H1 (cell line): Measurements from ENCODE around the gene SCO2. TPM values are rescaled to one million over a fixed set of nuclear protein-coding genes. Genes with fewer than 3 reads are reported as not detected.

ENCODE experiments used
- HDAC2 ChIP-seq, 2 experiments: fragments of 300-600 bp in 1 of 2; sonication (generic) in 1 of 2; IDR thresholded peaks; 2 replicates each; pipeline ENCODE4 v1.6.1; 2011 to 2012; ENCODE audit warnings: low read depth in 2 of 2, low read length in 2 of 2, mild to moderate bottlenecking in 2 of 2, moderate library complexity in 2 of 2, borderline replicate concordance in 1 of 2, inconsistent platforms in 1 of 2
- PHF8 ChIP-seq: fragments of 200-600 bp; sonication (generic); conservative IDR thresholded peaks from 2 replicates; pipeline ENCODE4 v1.7.1; 2012; ENCODE audit warnings: low read depth, mild to moderate bottlenecking, inconsistent platforms, low read length, moderate library complexity
- polyA plus RNA-seq, 7 experiments: library from polyadenylated mRNA; depleted of rRNA in 3 of 7; stranded (reverse) in 5 of 7; unstranded in 2 of 7; fragments of >200 nt in 5 of 7; fragments of 200-250 nt in 2 of 7; gene quantifications; 1 replicate in 5 of 7; 2 replicates in 1 of 7; 4 replicates in 1 of 7; pipeline versions ENCODE4 v1.2.1 to v1.2.3, GENCODE V29; 2011 to 2013; ENCODE audit warnings: missing spikeins in 2 of 7, mixed read lengths in 2 of 7
- total RNA-seq: library from RNA; stranded (reverse); fragmentation: NEBNext Ultra II Directional; extraction: Animal tissue kit (Norgen Biotek cat#: 25700); gene quantifications from 2 replicates; pipeline ENCODE4 v1.2.1, GENCODE V29; 2021

Gene SCO2
- total and polyA plus RNA-seq, 2 of the 8 experiments (the other 6 are each of a cell fraction or from before 2014, with no cell fraction given): 2.0 TPM; not detected in 1

DNA sequence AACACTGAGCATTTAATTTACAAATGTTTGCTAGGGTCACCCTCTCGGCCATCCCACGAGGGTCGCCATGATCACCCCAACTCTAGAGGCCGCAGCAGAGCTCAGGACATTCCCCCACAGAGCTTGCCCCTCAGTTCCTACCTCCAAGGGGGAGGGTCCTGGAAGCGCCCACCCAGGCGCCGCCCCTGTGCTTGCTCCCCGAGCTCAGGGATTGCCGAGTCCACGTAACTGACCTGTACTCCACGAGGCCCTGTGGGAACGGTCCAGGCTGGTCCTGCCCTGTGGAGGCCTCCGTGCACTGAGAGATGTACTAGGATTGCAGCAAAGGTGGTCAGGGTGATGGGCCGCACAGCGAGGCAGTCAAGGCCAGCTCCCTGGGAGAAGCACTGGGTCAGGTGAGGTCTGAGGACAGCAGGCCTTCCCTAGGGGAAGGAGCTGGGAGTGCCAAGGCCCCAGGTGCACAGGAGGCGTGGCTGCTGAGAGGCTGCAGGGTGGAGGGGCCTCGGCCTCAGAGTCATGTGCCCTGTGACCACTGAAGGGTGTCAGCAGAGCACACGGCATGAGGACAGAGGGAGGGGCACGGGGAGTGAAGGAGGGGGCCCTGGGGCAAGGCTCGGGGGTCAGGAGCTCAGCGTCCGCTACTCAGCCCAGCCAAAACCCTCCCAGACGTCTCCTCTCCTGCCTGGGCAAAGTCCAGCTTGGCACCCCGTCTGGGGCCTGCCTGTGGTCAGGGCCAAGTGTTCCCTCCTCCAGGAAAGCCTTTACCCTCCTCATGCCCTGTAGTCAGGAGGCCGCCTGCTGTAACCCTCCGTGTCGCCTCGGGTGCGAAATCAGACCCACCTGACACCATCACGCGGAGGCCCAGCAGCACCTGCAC, 41.2 kb downstream of the SCO2 start (continued):
- TF ChIP-seq HDAC2 (IDR thresholded peaks at IDR 0.05; ENCODE audit: borderline replicate concordance in 1 of 2, low read depth in 2 of 2, low read length in 2 of 2) (no peak), PHF8 (no peak)
